ENCODE data around the gene TBCA. TPM values are rescaled to one million over a fixed set of nuclear protein-coding genes. Genes with fewer than 3 reads are reported as not detected.

The TBCA gene
- total and polyA plus RNA-seq, 2 of the 13 experiments (the other 11 are each of a cell fraction or from before 2014, with no cell fraction given): 93.8 to 309 TPM

- TF ChIP-seq RERE (CRISPR knock-in tag; IDR thresholded peaks at IDR 0.05; ENCODE audit: low read depth): no peak
- no peak for TF ChIP-seq CSRNP2 (CRISPR knock-in tag; conservative IDR thresholded peaks at IDR 0.05; ENCODE audit: low read depth)
- TF ChIP-seq, protein P1, sequence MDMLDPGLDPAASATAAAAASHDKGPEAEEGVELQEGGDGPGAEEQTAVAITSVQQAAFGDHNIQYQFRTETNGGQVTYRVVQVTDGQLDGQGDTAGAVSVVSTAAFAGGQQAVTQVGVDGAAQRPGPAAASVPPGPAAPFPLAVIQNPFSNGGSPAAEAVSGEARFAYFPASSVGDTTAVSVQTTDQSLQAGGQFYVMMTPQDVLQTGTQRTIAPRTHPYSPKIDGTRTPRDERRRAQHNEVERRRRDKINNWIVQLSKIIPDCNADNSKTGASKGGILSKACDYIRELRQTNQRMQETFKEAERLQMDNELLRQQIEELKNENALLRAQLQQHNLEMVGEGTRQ (IDR thresholded peaks at IDR 0.05; ENCODE audit: low read depth, low read length): no peak
- TF ChIP-seq, protein P1 (CRISPR knock-in tag; IDR thresholded peaks at IDR 0.05; ENCODE audit: borderline replicate concordance): no peak
Observed at GRCh38 chr5:77767301-77767700, 8.8 kb downstream of the TBCA start (continued).

Data from HepG2 (cell line).